Mesenchymal stem cell (in vitro differentiated cells and primary cell): ENCODE results near the gene PRR20A. TPM values are rescaled to one million over a fixed set of nuclear protein-coding genes. Genes with fewer than 3 reads are reported as not detected.
"Not testable (repeated sequence)": the region's sequence is repeated elsewhere in the genome, so short reads cannot be mapped to it uniquely, and the experiment has no call there.

Experiments used
- DNase-seq: peaks from one replicate; pipeline ENCODE4 v3.0.0-alpha.2; 2013
- H2AFZ ChIP-seq: one replicate; pipeline ENCODE4 v1.6.1; 2013; ENCODE audit warnings: low read depth, mild to moderate bottlenecking, control low read depth, inconsistent platforms, low read length, moderate library complexity
- H2AK5ac ChIP-seq: 2 replicates; pipeline ENCODE4 v1.6.1; 2013; ENCODE audit warnings: low read length, moderate library complexity, mild to moderate bottlenecking, inconsistent platforms; ENCODE audit not compliant: severe bottlenecking
- H2BK120ac ChIP-seq: one replicate; pipeline ENCODE4 v1.6.1; 2013; ENCODE audit warnings: low read depth, mild to moderate bottlenecking, inconsistent platforms, low read length, moderate library complexity
- H2BK12ac ChIP-seq, 2 experiments: one replicate each; pipeline ENCODE4 v1.6.1; 2013; ENCODE audit warnings: inconsistent platforms in 2 of 2, low read length in 2 of 2, mild to moderate bottlenecking in 2 of 2, moderate library complexity in 2 of 2, control low read depth in 1 of 2
- H2BK15ac ChIP-seq: one replicate; pipeline ENCODE4 v1.6.1; 2013; ENCODE audit warnings: mild to moderate bottlenecking, low read depth, inconsistent platforms; ENCODE audit not compliant: poor library complexity, severe bottlenecking
- H2BK5ac ChIP-seq: 2 replicates; pipeline ENCODE4 v1.6.1; 2013; ENCODE audit warnings: low read depth, mild to moderate bottlenecking, low read length, control low read depth, inconsistent platforms; ENCODE audit not compliant: poor library complexity, severe bottlenecking
- H3K14ac ChIP-seq, 2 experiments: one replicate each; pipeline ENCODE4 v1.6.1; 2013; ENCODE audit warnings: inconsistent platforms in 2 of 2, low read length in 2 of 2, control low read depth in 1 of 2, mild to moderate bottlenecking in 1 of 2, moderate library complexity in 1 of 2
- H3K18ac ChIP-seq, 2 experiments: one replicate each; pipeline ENCODE4 v1.6.1; 2013; ENCODE audit warnings: inconsistent platforms in 2 of 2, low read length in 2 of 2, control low read depth in 1 of 2, low read depth in 1 of 2, mild to moderate bottlenecking in 1 of 2
- H3K23ac ChIP-seq, 2 experiments: one replicate each; pipeline ENCODE4 v1.6.1; 2013; ENCODE audit warnings: inconsistent platforms in 2 of 2, low read length in 2 of 2, mild to moderate bottlenecking in 2 of 2, moderate library complexity in 2 of 2, control low read depth in 1 of 2
- H3K27ac ChIP-seq: 2 replicates; pipeline ENCODE4 v1.5.1; 2013; ENCODE audit warnings: mild to moderate bottlenecking, moderate library complexity, low read length, control low read depth, inconsistent platforms; ENCODE audit not compliant: poor library complexity, severe bottlenecking
- H3K27me3 ChIP-seq, 2 experiments: 2 replicates each; pipeline versions ENCODE4 v1.6.1 to v1.7.0; 2013; ENCODE audit warnings: low read length in 2 of 2, mild to moderate bottlenecking in 2 of 2, moderate library complexity in 2 of 2, control low read depth in 1 of 2, inconsistent platforms in 1 of 2; ENCODE audit not compliant: control insufficient read depth in 1 of 2, insufficient read depth in 1 of 2
- H3K36me3 ChIP-seq, 2 experiments: 2 replicates each; pipeline versions ENCODE4 v1.6.1 to v1.7.0; 2013; ENCODE audit warnings: low read length in 2 of 2, control low read depth in 1 of 2, inconsistent platforms in 1 of 2, low read depth in 1 of 2, mild to moderate bottlenecking in 1 of 2; ENCODE audit not compliant: insufficient read depth in 2 of 2, control insufficient read depth in 1 of 2
- H3K4ac ChIP-seq, 2 experiments: one replicate each; pipeline ENCODE4 v1.6.1; 2013; ENCODE audit warnings: inconsistent platforms in 2 of 2, low read length in 2 of 2, mild to moderate bottlenecking in 2 of 2, moderate library complexity in 2 of 2, control low read depth in 1 of 2, low read depth in 1 of 2
- H3K4me1 ChIP-seq: 2 replicates; pipeline ENCODE4 v1.6.1; 2013; ENCODE audit warnings: low read depth, low read length, control low read depth; ENCODE audit not compliant: control insufficient read depth, insufficient read depth
- H3K4me2 ChIP-seq: 2 replicates; pipeline ENCODE4 v1.6.1; 2013; ENCODE audit warnings: low read length, mild to moderate bottlenecking, inconsistent platforms; ENCODE audit not compliant: poor library complexity, severe bottlenecking
- H3K4me3 ChIP-seq, 2 experiments: 2 replicates each; pipeline versions ENCODE4 v1.5.1 to v1.7.0; 2013; ENCODE audit warnings: low read length in 2 of 2, mild to moderate bottlenecking in 2 of 2, control low read depth in 1 of 2, low read depth in 1 of 2; ENCODE audit not compliant: insufficient read depth in 1 of 2
- H3K79me1 ChIP-seq: replicated peaks from 2 replicates; pipeline ENCODE4 v1.6.1; 2013; ENCODE audit warnings: mild to moderate bottlenecking, control low read depth, low read length, inconsistent platforms; ENCODE audit not compliant: poor library complexity, severe bottlenecking
- H3K9ac ChIP-seq: 2 replicates; pipeline ENCODE4 v1.7.0; 2013; ENCODE audit warnings: mild to moderate bottlenecking, low read length, moderate library complexity
- H3K9me3 ChIP-seq: 2 replicates; pipeline ENCODE4 v1.7.0; 2013; ENCODE audit warnings: mild to moderate bottlenecking, low read length; ENCODE audit not compliant: control insufficient read depth
- H4K8ac ChIP-seq: one replicate; pipeline ENCODE4 v1.6.1; 2013; ENCODE audit warnings: inconsistent platforms, mild to moderate bottlenecking, low read length, moderate library complexity
- H4K91ac ChIP-seq: one replicate; pipeline ENCODE4 v1.6.1; 2013; ENCODE audit warnings: mild to moderate bottlenecking, low read length, inconsistent platforms
- WGBS: methylation state at CpG from one replicate; pipeline ENCODE4 v1.1.7; 2013; ENCODE audit warnings: mixed read lengths; 5-methylcytosine and 5-hydroxymethylcytosine counted together
- small RNA-seq: library from polyadenylated mRNA; stranded (forward); fragments of <200 nt; extraction: miRNeasy Mini kit (QIAGEN cat#:217004); gene quantifications from one replicate; pipeline ENCODE3, GENCODE V24; 2013; ENCODE audit warnings: low read depth

The PRR20A gene

DNA sequence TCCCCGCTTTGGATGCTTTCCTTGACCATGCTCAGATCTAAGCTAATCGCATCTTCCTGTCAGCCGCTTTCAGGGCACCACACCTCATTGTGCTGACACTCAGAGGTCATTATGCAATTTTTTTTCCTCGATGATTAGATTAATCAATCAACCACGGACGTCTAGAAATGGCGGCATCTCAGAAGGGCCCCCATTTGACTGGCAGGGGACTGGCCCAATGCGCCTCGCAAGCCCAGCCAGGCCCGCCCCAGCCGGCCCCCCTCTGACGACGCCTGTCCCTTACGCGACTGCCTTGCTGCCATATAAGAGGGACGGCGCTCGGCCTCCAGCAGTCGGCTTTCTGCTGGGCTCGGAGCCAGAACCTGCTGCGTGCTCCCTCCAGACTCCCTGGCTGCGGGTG lies 26.2 kb downstream of the PRR20A start, which contains the start of gene PRR20E:
TSS of gene PRR20E (plus strand) at position 301 of the 400 bp plus-strand sequence. CDS start 387 bp downstream, outside the sequence.
- no CpG with 5 or more reads among the region's 22 CpGs for WGBS
- H3K27ac ChIP-seq, H3K9me3 ChIP-seq, H4K91ac ChIP-seq, H4K8ac ChIP-seq, H2BK120ac ChIP-seq, H3K23ac ChIP-seq, H2AFZ ChIP-seq, H3K4me1 ChIP-seq, H3K9ac ChIP-seq, DNase-seq, H3K27me3 ChIP-seq, H3K14ac ChIP-seq, H3K4ac ChIP-seq, H3K18ac ChIP-seq, H2AK5ac ChIP-seq, H3K4me2 ChIP-seq, H3K4me3 ChIP-seq, H3K36me3 ChIP-seq, H3K79me1 ChIP-seq, H2BK15ac ChIP-seq, H2BK12ac ChIP-seq, H2BK5ac ChIP-seq: not testable (repeated sequence)

GRCh38 chr13:57191667-57192066 lies 50.9 kb downstream of the PRR20A start:
- no peak overlapping the region for H2BK12ac ChIP-seq
- H3K14ac ChIP-seq, result no peak overlapping the region
- H3K27ac ChIP-seq, result no peak overlapping the region
- no peak overlapping the region for H2AK5ac ChIP-seq
- H3K27me3 ChIP-seq, result no peaks in the 10 kb centered on the region
- no peak overlapping the region for H3K18ac ChIP-seq
- H4K91ac ChIP-seq, result no peak overlapping the region
- no peak overlapping the region for H3K4me2 ChIP-seq
- H4K8ac ChIP-seq, result no peak overlapping the region
- H2BK5ac ChIP-seq, result no peak overlapping the region
- no peak for DNase-seq
- no peak overlapping the region for H2BK120ac ChIP-seq
- H3K9me3 ChIP-seq, result no peaks in the 10 kb centered on the region
- H2AFZ ChIP-seq, result no peak overlapping the region
- no CpG with 5 or more reads among the region's 1 CpG for WGBS
- no peak overlapping the region for H2BK15ac ChIP-seq
- no peaks in the 10 kb centered on the region for H3K36me3 ChIP-seq
- H3K79me1 ChIP-seq, result no peaks in the 10 kb centered on the region
- H3K23ac ChIP-seq, result no peak overlapping the region
- H3K9ac ChIP-seq, result no peak overlapping the region
- H3K4me3 ChIP-seq, result no peak overlapping the region
- H3K4me1 ChIP-seq, result no peaks in the 10 kb centered on the region
- H3K4ac ChIP-seq, result no peak overlapping the region

Small RNA genes lying within 50 kb of the gene (small RNA-seq; reads per million reads assigned to genes)
- not detected for gene PRR20FP
